H7 (cell line): ENCODE measurements around the gene TRAPPC1. TPM values are rescaled to one million over a fixed set of nuclear protein-coding genes. Genes with fewer than 3 reads are reported as not detected.
"Not testable (repeated sequence)": the region's sequence is repeated elsewhere in the genome, so short reads cannot be mapped to it uniquely, and the experiment has no call there.

Experiments
- DNase-seq: peaks from one replicate; pipeline ENCODE4 v3.0.0; 2012
- H3K27me3 ChIP-seq: 2 replicates; pipeline ENCODE4 v1.6.0; 2011; ENCODE audit warnings: mild to moderate bottlenecking, low read length; ENCODE audit not compliant: control insufficient read depth, insufficient read depth
- H3K36me3 ChIP-seq: replicated peaks from 2 replicates; pipeline ENCODE4 v1.5.1; 2011; ENCODE audit warnings: low read length; ENCODE audit not compliant: control insufficient read depth, insufficient read depth
- H3K4me3 ChIP-seq: 2 replicates; pipeline ENCODE4 v1.5.1; 2011; ENCODE audit warnings: low read depth, mild to moderate bottlenecking, control low read depth, low read length, moderate library complexity; ENCODE audit not compliant: insufficient read depth
- total RNA-seq: library from RNA; depleted of rRNA; stranded (reverse); fragments of >200 nt; shearing (Covaris generic); gene quantifications from 2 replicates; pipeline ENCODE4 v1.2.3, GENCODE V29; 2014; rRNA removed

The TRAPPC1 gene, protein sequence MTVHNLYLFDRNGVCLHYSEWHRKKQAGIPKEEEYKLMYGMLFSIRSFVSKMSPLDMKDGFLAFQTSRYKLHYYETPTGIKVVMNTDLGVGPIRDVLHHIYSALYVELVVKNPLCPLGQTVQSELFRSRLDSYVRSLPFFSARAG
- total RNA-seq: 8.1 and 12.0 TPM in 2 replicates

DNA sequence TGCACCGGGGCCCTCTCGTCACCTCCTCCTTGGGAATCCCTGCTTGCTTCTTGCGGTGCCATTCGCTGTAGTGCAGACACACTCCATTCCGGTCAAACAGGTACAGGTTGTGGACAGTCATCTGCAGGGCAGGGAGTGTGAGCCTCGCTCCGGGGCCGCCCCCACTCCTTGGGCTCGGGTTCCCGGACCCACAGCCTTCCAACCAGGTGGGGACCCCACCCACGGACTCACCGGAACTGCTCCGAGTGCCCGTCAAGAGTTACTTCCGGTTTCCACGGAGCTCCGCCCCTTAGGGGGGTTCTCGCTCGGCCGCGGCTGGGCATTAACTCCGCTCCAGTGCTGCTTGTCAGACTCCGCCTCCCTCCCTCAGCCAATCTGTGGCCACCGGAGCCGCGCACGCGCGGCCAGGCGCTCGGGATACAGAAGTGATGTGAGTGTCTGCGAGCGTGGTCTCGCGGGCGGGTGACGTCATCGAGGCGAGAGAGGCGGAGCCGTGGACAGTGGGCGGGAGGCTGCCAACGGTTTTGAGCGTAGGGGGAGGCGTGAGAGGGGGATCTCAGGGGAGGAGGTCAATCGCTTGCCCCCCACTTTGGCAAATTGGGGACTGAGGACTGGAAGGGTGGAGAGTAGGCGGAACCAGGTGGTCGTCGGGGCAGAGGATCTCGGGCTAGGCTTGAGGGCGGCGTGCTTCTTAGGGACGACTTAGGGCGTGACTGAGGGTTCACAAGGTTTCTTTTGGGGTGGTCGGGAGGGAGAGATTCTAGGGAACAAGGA lies at the start of gene TRAPPC1, which contains the start of gene CNTROB:
Gene TRAPPC1 (minus strand): TSS at position 238 of the 774 bp plus-strand sequence. CDS start 117 bp downstream, at position 121.
Gene CNTROB (plus strand): TSS at position 498 of the 774 bp plus-strand sequence. CDS start 874 bp downstream, outside the sequence.
- H3K4me3 ChIP-seq: peak within 1 kb of the TSS; percentile 77
- peak; percentile 98 for DNase-seq
- H3K27me3 ChIP-seq: peaks cover 63% of the 10 kb centered on the region
- H3K36me3 ChIP-seq: peaks cover 1% of the 10 kb centered on the region

DNA sequence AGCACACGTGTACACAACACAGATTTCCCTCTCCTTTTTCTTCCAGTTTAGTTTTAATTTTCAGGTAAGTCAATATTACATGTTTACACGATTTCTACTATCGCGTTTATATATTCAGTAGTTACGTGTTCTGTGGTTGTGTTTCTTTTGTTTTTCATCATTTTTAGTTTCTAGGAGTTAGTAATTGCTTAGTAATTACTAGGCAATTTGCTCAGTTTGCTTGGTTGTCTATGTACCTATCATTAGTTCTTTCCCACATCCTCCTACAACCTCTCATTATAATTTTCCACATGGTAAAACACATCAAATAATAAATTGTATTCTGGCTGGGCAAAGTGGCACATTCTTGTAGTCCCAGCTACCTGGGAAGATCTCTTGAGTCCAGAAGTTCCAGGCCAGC lies 46.1 kb upstream of the TRAPPC1 start:
- no peak for DNase-seq
- Histone ChIP-seq H3K36me3 (no peaks in the 10 kb centered on the region), H3K27me3 (no peaks in the 10 kb centered on the region), H3K4me3 (no peak overlapping the region)

DNA sequence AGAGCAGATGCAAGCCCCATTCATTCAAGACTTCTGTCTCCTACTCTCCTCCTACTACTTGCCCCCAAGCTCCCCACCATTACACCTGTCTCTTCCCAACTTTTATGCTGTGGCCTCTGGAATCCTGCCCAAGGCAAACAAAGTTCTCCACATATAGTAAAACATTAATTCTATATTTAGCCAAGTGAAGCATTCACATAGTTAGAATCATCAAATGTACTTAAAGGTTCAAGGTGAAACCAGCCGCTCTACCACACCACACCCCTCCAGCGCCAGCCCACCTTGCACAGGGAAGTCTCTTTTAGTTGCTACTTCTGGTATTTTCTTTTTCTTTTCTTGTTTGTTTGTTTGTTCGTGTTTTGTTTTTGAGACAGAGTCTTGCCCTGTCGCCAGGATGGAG lies 45.3 kb upstream of the TRAPPC1 start:
- Histone ChIP-seq H3K4me3 (no peak overlapping the region), H3K36me3 (no peaks in the 10 kb centered on the region), H3K27me3 (no peaks in the 10 kb centered on the region)
- DNase-seq: no peak

DNA sequence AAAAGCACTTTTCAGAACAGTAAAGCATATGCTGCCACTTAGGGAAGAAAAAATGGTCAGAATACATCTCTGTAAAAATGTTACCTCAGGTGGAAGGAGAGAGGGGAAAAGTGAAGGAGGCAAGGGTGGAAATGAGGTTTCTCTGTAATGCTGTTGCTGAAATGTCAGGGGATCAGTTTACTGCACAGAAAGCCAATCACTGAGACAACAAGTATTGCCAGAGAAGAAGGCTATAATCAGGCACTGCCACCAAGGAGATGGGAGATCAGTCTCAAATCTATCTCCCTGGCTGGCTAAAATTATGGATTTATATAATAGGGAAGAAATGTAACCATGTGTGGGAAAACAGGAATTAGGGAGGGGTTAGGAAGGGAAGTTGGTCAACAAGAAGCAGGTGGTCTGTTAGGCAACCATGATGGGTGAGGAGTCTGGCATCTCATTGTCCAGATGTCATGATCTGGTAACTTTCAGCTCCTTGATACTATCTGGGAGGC lies 42.9 kb upstream of the TRAPPC1 start:
- no peaks in the 10 kb centered on the region for H3K27me3 ChIP-seq
- H3K4me3 ChIP-seq: no peak overlapping the region
- H3K36me3 ChIP-seq: no peaks in the 10 kb centered on the region
- DNase-seq: no peak

DNA sequence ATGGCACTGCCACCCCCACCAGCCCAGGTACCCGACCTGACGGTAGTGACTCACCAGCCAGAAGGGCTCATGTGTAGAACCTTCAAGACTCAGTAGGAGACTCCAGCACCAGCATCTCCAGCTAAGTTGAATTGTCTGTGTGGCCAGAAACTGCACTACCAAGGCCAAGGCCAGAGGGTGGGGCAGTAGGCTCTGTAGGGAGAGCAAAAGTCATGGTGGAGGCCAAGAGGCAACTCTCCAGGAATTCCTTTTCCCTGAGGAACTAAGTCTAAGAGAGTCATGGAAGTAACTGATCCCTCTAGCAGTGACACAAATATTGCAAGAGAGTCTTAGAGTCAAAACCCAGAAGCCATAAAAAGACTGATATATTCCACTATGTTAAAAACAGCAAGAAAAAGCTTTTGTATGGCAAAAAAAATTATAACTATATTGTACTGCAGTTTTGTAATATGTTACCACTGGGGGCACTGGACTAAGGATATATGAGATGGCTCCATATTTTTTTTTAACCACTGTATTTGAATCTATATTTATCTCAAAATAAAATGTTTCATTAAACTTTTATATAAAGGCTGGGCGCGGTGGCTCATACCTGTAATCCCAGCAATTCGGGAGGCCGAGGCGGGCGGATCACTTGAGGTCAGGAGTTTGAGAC lies 40.5 kb upstream of the TRAPPC1 start:
- DNase-seq: no peak
- no peaks in the 10 kb centered on the region for H3K36me3 ChIP-seq
- H3K4me3 ChIP-seq: no peak overlapping the region
- H3K27me3 ChIP-seq: no peaks in the 10 kb centered on the region

DNA sequence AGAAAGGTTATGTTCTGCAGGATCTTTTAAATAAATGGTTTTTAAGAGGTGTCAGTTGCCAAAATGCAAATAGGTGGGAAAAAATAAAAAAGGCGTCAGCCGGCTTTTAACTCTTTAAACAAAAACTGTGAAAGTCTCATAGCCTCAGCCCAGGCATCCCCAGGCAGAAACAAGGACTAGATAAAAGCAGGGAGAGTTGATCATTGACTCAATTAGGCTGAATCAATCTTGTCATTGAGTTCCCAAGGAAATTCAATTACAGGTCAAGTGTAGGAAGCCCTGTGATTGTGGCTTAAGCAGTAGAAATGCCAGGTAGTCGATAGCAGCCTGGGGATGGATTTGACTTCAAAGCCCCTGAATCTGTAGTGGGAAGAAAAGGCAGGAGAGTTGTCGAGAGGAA lies 39.9 kb upstream of the TRAPPC1 start:
- H3K27me3 ChIP-seq: no peaks in the 10 kb centered on the region
- H3K4me3 ChIP-seq: no peak overlapping the region
- no peaks in the 10 kb centered on the region for H3K36me3 ChIP-seq
- DNase-seq: no peak

DNA sequence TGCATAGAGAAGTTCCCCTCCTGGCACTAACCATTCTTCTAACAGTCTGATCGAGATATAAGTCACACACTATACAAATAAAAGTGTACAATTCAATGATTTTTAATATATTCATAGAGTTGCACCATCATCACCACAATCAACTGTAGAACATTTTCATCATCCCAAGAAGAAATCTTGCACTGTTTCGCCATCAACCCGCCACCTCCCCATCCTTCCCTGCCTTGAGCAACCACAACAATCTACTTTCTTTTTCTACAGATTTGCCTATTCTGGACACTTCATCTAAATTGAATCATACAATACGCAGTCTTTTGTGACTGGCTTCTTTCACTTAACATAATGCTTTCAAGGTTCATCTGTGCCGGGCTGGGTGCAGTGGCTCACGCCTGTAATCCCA lies 37.7 kb upstream of the TRAPPC1 start:
- Histone ChIP-seq H3K4me3 (no peak overlapping the region), H3K27me3 (no peaks in the 10 kb centered on the region), H3K36me3 (no peaks in the 10 kb centered on the region)
- no peak for DNase-seq

DNA sequence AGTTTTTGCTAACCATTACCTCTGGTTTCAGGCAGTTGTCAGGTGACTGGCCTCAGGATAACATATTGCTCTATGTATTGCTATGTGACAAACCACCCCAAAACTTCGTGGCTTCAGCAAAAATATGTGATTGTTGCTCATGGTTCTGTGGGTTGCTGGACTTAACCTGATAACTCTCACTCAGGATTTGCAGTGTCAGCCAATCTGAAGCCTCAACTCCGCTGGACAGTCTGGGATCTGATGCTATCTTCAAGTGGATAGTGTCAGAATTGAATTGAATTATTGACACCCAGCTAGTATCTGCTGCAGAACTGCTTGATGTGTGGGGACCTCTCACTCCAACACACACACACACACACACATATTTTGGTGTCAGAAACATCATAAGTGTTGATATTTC lies 36.0 kb upstream of the TRAPPC1 start:
- H3K27me3 ChIP-seq: no peaks in the 10 kb centered on the region
- no peak for DNase-seq
- H3K4me3 ChIP-seq: no peak overlapping the region
- no peaks in the 10 kb centered on the region for H3K36me3 ChIP-seq

DNA sequence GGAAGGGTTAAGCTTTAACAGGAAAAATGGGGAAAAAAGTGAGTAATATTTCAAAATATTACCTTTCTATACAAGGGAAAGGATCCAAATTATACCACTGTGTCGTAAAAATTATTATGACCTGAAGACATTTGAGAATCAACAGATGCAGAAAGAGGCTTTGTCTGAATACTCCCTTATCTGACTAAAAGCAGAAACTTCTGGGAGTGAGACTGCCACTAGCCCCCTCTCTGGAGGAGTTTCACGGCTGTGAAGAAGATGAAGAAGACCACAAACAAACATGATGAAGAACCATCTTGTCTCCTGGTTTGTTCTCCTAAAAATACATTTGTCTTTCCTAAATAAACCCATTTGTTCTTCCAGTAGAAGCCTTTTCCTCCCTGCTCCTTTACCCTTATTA lies 29.7 kb upstream of the TRAPPC1 start:
- Histone ChIP-seq H3K27me3 (no peaks in the 10 kb centered on the region), H3K4me3 (no peak overlapping the region), H3K36me3 (no peaks in the 10 kb centered on the region)
- DNase-seq: no peak

DNA sequence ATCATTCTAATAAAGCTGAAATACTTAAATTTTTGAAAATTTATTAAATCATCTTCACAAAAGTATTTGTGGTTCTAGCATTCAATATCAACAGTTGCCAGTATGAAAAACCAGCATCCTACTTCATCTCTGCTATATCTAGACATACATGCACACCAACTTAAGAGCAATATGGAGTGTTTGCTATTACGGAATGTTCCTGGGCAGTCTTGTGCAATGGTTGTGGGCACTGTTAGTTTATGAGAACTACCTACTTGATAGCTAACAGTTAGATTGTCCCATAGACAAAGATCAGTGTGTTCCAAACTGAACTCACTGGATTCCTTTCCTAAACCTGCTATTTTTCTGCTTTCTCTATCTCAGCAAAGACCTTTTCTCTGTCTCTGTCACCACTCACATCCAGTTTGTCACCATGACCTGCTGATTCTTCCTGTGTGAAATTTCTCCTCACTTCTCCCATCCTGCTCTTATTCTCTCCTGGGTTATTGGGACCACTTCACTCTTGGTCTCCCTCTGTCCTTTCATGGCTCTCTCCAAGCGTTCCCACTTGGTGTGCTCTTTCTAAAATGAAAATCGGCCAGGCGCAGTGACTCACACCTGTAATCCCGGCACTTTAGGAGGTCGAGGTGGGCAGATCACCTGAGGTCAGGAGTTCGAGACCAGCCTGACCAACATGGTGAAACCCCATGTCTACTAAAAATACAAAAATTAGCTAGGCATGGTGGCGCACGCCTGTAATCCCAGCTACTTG lies 27.9 kb upstream of the TRAPPC1 start:
- Histone ChIP-seq H3K27me3 (no peaks in the 10 kb centered on the region), H3K36me3 (no peaks in the 10 kb centered on the region), H3K4me3 (no peak overlapping the region)
- DNase-seq: no peak

DNA sequence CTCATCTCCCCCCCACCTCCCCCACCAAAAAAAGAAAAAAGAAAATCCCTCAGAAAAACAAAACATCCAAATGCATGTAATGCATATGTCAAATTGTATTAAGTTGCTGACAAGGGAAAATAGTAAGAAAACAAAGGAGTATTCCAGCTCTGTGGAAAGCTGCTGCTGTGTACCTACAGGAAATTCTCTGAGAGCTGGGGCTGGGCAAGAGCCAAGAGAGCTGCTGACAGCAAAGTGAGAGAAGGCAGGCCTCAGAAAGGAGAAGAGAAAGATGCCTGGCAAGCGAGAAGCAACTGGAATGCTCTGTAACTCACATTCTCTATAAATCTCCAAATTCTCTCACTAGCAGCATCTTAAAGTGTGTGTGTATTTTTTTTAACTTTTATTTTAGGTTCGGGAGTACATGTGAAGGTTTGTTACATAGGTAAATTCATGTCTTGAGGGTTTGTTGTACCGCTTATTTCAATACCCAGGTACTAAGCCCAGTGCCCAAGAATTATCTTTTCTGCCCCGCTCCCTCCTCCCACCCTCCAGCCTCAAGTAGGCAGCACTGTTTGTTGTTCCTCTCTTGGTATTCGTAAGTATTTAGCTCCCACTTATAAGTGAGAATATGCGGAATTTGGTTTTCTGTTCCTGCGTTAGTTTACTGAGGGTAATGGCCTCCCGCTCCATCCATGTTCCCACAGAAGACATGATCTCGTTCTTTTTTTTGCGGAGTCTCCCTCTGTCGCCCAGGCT lies 24.7 kb upstream of the TRAPPC1 start:
- Histone ChIP-seq H3K36me3 (no peaks in the 10 kb centered on the region), H3K4me3 (no peak overlapping the region), H3K27me3 (no peaks in the 10 kb centered on the region)
- no peak for DNase-seq

DNA sequence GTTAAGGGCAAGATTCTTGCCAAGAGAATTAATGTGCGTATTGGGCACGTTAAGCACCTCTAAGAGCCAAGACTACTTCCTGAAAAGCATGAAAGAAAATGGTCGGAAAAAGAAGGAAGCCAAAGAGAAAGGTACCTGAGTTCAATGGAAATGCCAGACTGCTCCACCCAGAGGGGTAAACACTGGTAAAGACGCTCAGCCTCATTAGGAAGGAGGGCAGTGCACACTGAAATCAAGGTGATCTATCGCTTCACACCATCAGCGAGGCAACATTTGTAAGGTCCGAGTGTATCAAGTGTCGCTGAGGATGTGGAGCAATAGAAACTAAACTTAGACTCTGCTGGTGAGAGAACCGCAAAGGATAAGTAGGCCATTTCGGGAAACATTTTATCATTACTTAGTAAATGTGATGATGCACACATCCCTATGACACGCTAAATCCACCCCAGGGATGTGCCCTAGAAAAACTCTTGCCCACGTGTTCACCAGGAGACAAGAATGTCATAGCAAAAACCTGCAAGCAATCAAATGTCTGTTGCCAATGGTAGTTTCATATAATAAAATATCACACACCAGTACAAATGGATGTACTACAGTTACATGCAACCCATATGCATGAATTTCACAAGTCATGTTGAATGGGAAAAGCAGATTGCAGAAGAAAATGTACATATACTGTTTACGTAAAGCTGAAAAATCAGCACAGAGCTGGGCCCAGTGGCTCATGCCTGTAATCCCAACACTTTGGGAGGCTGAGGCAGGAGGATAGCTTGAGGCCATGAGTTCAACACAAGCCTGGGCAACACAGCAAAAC lies 23.9 kb upstream of the TRAPPC1 start:
- no peaks in the 10 kb centered on the region for H3K27me3 ChIP-seq
- H3K36me3 ChIP-seq: no peaks in the 10 kb centered on the region
- no peak for DNase-seq
- no peak overlapping the region for H3K4me3 ChIP-seq

DNA sequence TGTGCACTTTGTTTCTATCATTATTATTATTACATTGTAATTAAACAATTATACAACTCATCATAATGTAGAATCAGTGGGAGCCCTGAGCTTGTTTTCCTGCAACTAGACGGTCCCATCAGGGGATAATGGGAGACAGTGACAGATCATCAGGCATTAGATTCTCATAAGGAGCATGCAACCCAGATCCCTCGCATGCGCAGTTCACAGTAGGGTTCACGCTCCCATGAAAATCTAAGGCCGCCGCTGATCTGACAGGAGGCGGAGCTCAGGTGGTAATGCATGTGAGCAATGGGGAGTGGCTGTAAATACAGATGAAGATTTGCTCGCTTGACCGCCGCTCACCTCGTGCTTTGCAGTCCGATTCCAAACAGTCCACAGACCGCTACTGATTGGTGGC lies 21.5 kb upstream of the TRAPPC1 start:
- H3K27me3 ChIP-seq, H3K36me3 ChIP-seq, H3K4me3 ChIP-seq, DNase-seq: not testable (repeated sequence)
